ENCODE results near the gene RFX3.

RFX3 gene

GRCh38 chr9:3215658-3216057 is 310.1 kb downstream of the RFX3 start:
- no peak overlapping the region for H3K27ac Mint-ChIP-seq
- no peak overlapping the region for H3K4me3 Mint-ChIP-seq
- H3K9me3 Mint-ChIP-seq = no peaks in the 10 kb centered on the region
- H3K4me1 Mint-ChIP-seq = peaks cover 7% of the 10 kb centered on the region
- no peak for DNase-seq
- H3K36me3 Mint-ChIP-seq (ENCODE audit: low read depth) = no peaks in the 10 kb centered on the region
- TF ChIP-seq CTCF (IDR thresholded peaks at IDR 0.05) = no peak
- H3K27me3 Mint-ChIP-seq (ENCODE audit: low read depth, poor library complexity) = no peaks in the 10 kb centered on the region

- peaks cover 7% of the 10 kb centered on the region for H3K4me1 Mint-ChIP-seq
- no peaks in the 10 kb centered on the region for H3K9me3 Mint-ChIP-seq
- peaks cover 2% of the 10 kb centered on the region for H3K27me3 Mint-ChIP-seq (ENCODE audit: low read depth, poor library complexity)
- no peaks in the 10 kb centered on the region for H3K36me3 Mint-ChIP-seq (ENCODE audit: low read depth)
- H3K27ac Mint-ChIP-seq = no peak overlapping the region
- no peak overlapping the region for H3K4me3 Mint-ChIP-seq
- no peak for TF ChIP-seq CTCF (IDR thresholded peaks at IDR 0.05)
- DNase-seq = no peak
Measured at GRCh38 chr9:3214741-3215140, 311.1 kb downstream of the RFX3 start.

- no peak for DNase-seq
- H3K4me3 Mint-ChIP-seq = no peak overlapping the region
- no peak for TF ChIP-seq CTCF (IDR thresholded peaks at IDR 0.05)
- no peaks in the 10 kb centered on the region for H3K36me3 Mint-ChIP-seq (ENCODE audit: low read depth)
- no peaks in the 10 kb centered on the region for H3K9me3 Mint-ChIP-seq
- peaks cover 4% of the 10 kb centered on the region for H3K27me3 Mint-ChIP-seq (ENCODE audit: low read depth, poor library complexity)
- H3K27ac Mint-ChIP-seq = no peak overlapping the region
- no peaks in the 10 kb centered on the region for H3K4me1 Mint-ChIP-seq
Measured at GRCh38 chr9:3205421-3206095, 320.2 kb downstream of the RFX3 start.

- Mint-ChIP-seq H3K36me3 (ENCODE audit: low read depth) (no peaks in the 10 kb centered on the region), H3K27ac (no peak overlapping the region), H3K27me3 (ENCODE audit: low read depth, poor library complexity) (peaks cover 6% of the 10 kb centered on the region), H3K4me1 (no peaks in the 10 kb centered on the region), H3K4me3 (no peak overlapping the region), H3K9me3 (no peaks in the 10 kb centered on the region)
- no peak for TF ChIP-seq CTCF (IDR thresholded peaks at IDR 0.05)
- no peak for DNase-seq
Measured at GRCh38 chr9:3200331-3200774, 325.4 kb downstream of the RFX3 start.

GRCh38 chr9:3193791-3194190 is 332.0 kb downstream of the RFX3 start:
- TF ChIP-seq CTCF (IDR thresholded peaks at IDR 0.05) = no peak
- Mint-ChIP-seq H3K9me3 (no peaks in the 10 kb centered on the region), H3K36me3 (ENCODE audit: low read depth) (no peaks in the 10 kb centered on the region), H3K27ac (no peak overlapping the region), H3K4me1 (no peaks in the 10 kb centered on the region), H3K27me3 (ENCODE audit: low read depth, poor library complexity) (peaks cover 4% of the 10 kb centered on the region), H3K4me3 (no peak overlapping the region)
- no peak for DNase-seq

- Mint-ChIP-seq H3K4me3 (no peak overlapping the region), H3K27me3 (ENCODE audit: low read depth, poor library complexity) (peaks cover 12% of the 10 kb centered on the region), H3K4me1 (peaks cover 6% of the 10 kb centered on the region), H3K36me3 (ENCODE audit: low read depth) (no peaks in the 10 kb centered on the region), H3K27ac (no peak overlapping the region), H3K9me3 (no peaks in the 10 kb centered on the region)
- DNase-seq = no peak
- TF ChIP-seq CTCF (IDR thresholded peaks at IDR 0.05) = no peak
Measured at GRCh38 chr9:3191715-3192114, 334.1 kb downstream of the RFX3 start.
